ENCODE results near the gene LUC7L.
"Not testable (repeated sequence)": the region's sequence is repeated elsewhere in the genome, so short reads cannot be mapped to it uniquely, and the experiment has no call there.

Gene LUC7L

GRCh38 chr16:263182-263774 is 34.0 kb upstream of the LUC7L start:
- no peak for DNase-seq

GRCh38 chr16:262121-262745 is 33.0 kb upstream of the LUC7L start:
- no peak for DNase-seq

GRCh38 chr16:261031-261691 is 31.9 kb upstream of the LUC7L start:
- no peak for DNase-seq

- DNase-seq = no peak
Measured at GRCh38 chr16:260326-260725, 31.1 kb upstream of the LUC7L start.

- DNase-seq = no peak
Measured at GRCh38 chr16:259814-260253, 30.6 kb upstream of the LUC7L start.

- no peak for DNase-seq
Measured at GRCh38 chr16:259226-259625, 30.0 kb upstream of the LUC7L start.

- DNase-seq = not testable (repeated sequence)
Measured at GRCh38 chr16:258091-258490, 28.8 kb upstream of the LUC7L start.

GRCh38 chr16:255183-255582 is 25.9 kb upstream of the LUC7L start:
- DNase-seq = no peak

GRCh38 chr16:254461-254860 is 25.2 kb upstream of the LUC7L start:
- no peak for DNase-seq

GRCh38 chr16:253833-254232 is 24.6 kb upstream of the LUC7L start:
- DNase-seq = no peak

GRCh38 chr16:252366-253337 is 23.4 kb upstream of the LUC7L start:
- DNase-seq = no peak

GRCh38 chr16:249431-249830 is 20.2 kb upstream of the LUC7L start:
- DNase-seq = no peak

- DNase-seq = no peak
Measured at GRCh38 chr16:247027-247426, 17.8 kb upstream of the LUC7L start.

- no peak for DNase-seq
Measured at GRCh38 chr16:245105-245504, 15.9 kb upstream of the LUC7L start.

GRCh38 chr16:243348-243747 is 14.1 kb upstream of the LUC7L start:
- no peak for DNase-seq

GRCh38 chr16:242281-242680 is 13.0 kb upstream of the LUC7L start:
- DNase-seq = no peak

GRCh38 chr16:240559-240958 is 11.3 kb upstream of the LUC7L start:
- DNase-seq = no peak

- DNase-seq = no peak
Measured at GRCh38 chr16:239948-240277, 10.7 kb upstream of the LUC7L start.

GRCh38 chr16:234468-235305 is 5.4 kb upstream of the LUC7L start, which contains the start of gene FAM234A:
FAM234A (plus strand) TSS chr16:234821; CDS start chr16:254414, 19,593 bp downstream.
- DNase-seq = peak; percentile 94

- no peak for DNase-seq
Measured at GRCh38 chr16:230949-231348, 1.7 kb upstream of the LUC7L start.

- not testable (repeated sequence) for DNase-seq
Measured at GRCh38 chr16:230351-230750, 1.1 kb upstream of the LUC7L start.

- DNase-seq = no peak
Measured at GRCh38 chr16:229731-230281, 557 bp upstream of the LUC7L start.

All from effector CD4-positive, alpha-beta T cell (primary cell).